ENCODE measurements around the gene SCRT2. TPM values are rescaled to one million over a fixed set of nuclear protein-coding genes. Genes with fewer than 3 reads are reported as not detected.

Gene SCRT2
- total and polyA plus RNA-seq, 2 of the 4 experiments (the other 2 are of a cell fraction), result not detected

DNA sequence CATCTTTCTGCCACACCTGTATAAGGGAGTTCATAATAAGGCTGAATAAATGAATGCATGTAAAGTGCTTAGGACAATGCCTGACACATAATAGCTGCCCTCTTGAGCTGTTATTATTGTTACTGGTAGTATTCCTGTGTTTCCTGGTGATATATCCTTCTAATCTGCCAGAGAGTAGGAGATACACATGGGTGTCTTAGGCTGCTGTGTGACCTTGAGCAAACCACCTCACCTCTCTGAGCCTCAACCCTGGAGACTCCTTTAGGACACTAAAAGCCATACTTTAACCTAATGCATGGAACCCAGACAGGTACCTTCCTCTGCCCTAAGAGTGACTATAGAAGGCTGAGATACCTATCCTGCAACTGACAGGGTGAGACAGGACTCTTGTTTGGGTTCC, 7.6 kb downstream of the SCRT2 start:
- H3K27ac ChIP-seq (ENCODE audit: insufficient read depth, low read length), result no peak overlapping the region
- no peak overlapping the region for H3K18ac ChIP-seq (ENCODE audit: low read depth, low read length)
- no peak overlapping the region for H2BK120ac ChIP-seq (ENCODE audit: low read depth, low read length)
- DNase-seq, result no peak
- H4K8ac ChIP-seq (ENCODE audit: low read depth in 2 of 2, low read length in 2 of 2), result no peak overlapping the region
- H3K9ac ChIP-seq (ENCODE audit: low read depth, low read length), result no peak overlapping the region
- no peak overlapping the region for H2AK9ac ChIP-seq (replicated peaks; ENCODE audit: low read depth, low read length, poor library complexity)
- intact Hi-C loops (cut with micrococcal nuclease) (no loop called here), in situ Hi-C loops (cut with MboI; ENCODE audit: low sequenced_read_pairs) (no loop called here), dilution Hi-C loops (cut with HindIII; ENCODE audit: low sequenced_read_pairs, unreplicated experiment) (no loop called here)
- no peak overlapping the region for H2AK5ac ChIP-seq (ENCODE audit: low read depth, low read length)
- H2BK5ac ChIP-seq (ENCODE audit: low read depth, low read length, poor library complexity, severe bottlenecking), result no peak overlapping the region
- TF ChIP-seq MXI1 (IDR thresholded peaks at IDR 0.05; ENCODE audit: borderline replicate concordance, low read depth, low read length), result no peak
- no peak for TF ChIP-seq FOS (IDR thresholded peaks at IDR 0.05; ENCODE audit: low read depth, low read length)
- TF ChIP-seq, protein P1, sequence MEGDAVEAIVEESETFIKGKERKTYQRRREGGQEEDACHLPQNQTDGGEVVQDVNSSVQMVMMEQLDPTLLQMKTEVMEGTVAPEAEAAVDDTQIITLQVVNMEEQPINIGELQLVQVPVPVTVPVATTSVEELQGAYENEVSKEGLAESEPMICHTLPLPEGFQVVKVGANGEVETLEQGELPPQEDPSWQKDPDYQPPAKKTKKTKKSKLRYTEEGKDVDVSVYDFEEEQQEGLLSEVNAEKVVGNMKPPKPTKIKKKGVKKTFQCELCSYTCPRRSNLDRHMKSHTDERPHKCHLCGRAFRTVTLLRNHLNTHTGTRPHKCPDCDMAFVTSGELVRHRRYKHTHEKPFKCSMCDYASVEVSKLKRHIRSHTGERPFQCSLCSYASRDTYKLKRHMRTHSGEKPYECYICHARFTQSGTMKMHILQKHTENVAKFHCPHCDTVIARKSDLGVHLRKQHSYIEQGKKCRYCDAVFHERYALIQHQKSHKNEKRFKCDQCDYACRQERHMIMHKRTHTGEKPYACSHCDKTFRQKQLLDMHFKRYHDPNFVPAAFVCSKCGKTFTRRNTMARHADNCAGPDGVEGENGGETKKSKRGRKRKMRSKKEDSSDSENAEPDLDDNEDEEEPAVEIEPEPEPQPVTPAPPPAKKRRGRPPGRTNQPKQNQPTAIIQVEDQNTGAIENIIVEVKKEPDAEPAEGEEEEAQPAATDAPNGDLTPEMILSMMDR (conservative IDR thresholded peaks at IDR 0.05; ENCODE audit: low read depth, low read length), result no peak
- no peak for TF ChIP-seq RCOR1 (IDR thresholded peaks at IDR 0.05; ENCODE audit: insufficient replicate concordance, low read length)
- TF ChIP-seq RFX5 (IDR thresholded peaks at IDR 0.05; ENCODE audit: low read depth, low read length), result no peak
- TF ChIP-seq SMC3 (IDR thresholded peaks at IDR 0.05; ENCODE audit: low read depth, low read length), result no peak
- no peak for TF ChIP-seq CEBPB (IDR thresholded peaks at IDR 0.05; ENCODE audit: low read depth, low read length)
- H3K4me3 ChIP-seq (ENCODE audit: insufficient read depth, low read depth, low read length), result no peak overlapping the region
- H3K23ac ChIP-seq (ENCODE audit: low read depth, low read length), result no peak overlapping the region
- H4K5ac ChIP-seq (ENCODE audit: low read depth, low read length), result no peak overlapping the region
- ChIA-PET POLR2A (ENCODE audit: unreplicated experiment) (no interaction called here), CTCF (interaction anchor here (0.6 to 1.5 kb wide), 3 partner anchors 11 to 313 kb away, joined by 3 to 5 read pairs (median 4); no protein-coding TSS in a partner anchor)
- H3K36me3 ChIP-seq (ENCODE audit: control insufficient read depth, insufficient read depth, low read length), result no peaks in the 10 kb centered on the region
- no peak overlapping the region for H3K14ac ChIP-seq (replicated peaks; ENCODE audit: low read depth, low read length)
- H2AFZ ChIP-seq (replicated peaks; ENCODE audit: low read length, poor library complexity), result no peak overlapping the region
- no peak for ATAC-seq (ENCODE audit: low read depth)
- H2BK15ac ChIP-seq (ENCODE audit: low read depth, low read length), result no peak overlapping the region
- H3K4me1 ChIP-seq (ENCODE audit: control insufficient read depth, insufficient read depth, low read length), result no peaks in the 10 kb centered on the region
- H2BK20ac ChIP-seq (ENCODE audit: low read depth, low read length), result no peak overlapping the region
- peaks cover 84% of the 10 kb centered on the region for H3K27me3 ChIP-seq (ENCODE audit: control insufficient read depth, insufficient read depth, low read length)
- H3K4me2 ChIP-seq (ENCODE audit: low read depth, low read length), result no peak overlapping the region
- BruUV-seq (replicated peaks), result no TSS peak
- H3K9me3 ChIP-seq (ENCODE audit: control insufficient read depth, insufficient read depth, low read length), result no peaks in the 10 kb centered on the region
- H4K20me1 ChIP-seq (ENCODE audit: insufficient read depth, low read length), result no peaks in the 10 kb centered on the region
- no peak overlapping the region for H3K56ac ChIP-seq (ENCODE audit: extremely low read depth, insufficient read depth, low read length)
- no peaks in the 10 kb centered on the region for H3K9me1 ChIP-seq (ENCODE audit: insufficient read depth, low read length)
- H4K91ac ChIP-seq (ENCODE audit: insufficient read depth, low read depth, low read length), result no peak overlapping the region
- H3K79me1 ChIP-seq (ENCODE audit: low read depth in 1 of 2, low read length in 2 of 2), result no peaks in the 10 kb centered on the region
- H3K4ac ChIP-seq (ENCODE audit: low read depth, low read length), result no peak overlapping the region
